AG09309 (cell line): ENCODE measurements around the gene NOL4L.
"Not testable (repeated sequence)": the region's sequence is repeated elsewhere in the genome, so short reads cannot be mapped to it uniquely, and the experiment has no call there.

Experiments used
- DNase-seq: peaks from one replicate; pipeline ENCODE4 v3.0.0-alpha.2; 2010; ENCODE audit warnings: low read depth
- H3K4me3 ChIP-seq: 2 replicates; pipeline ENCODE4 v1.5.1; 2011; ENCODE audit warnings: mild to moderate bottlenecking, low read depth, low read length, moderate library complexity; ENCODE audit not compliant: control insufficient read depth
- TF ChIP-seq, protein P1 (sequence below): IDR thresholded peaks from 2 replicates; pipeline ENCODE4 v1.5.1; 2011; ENCODE audit warnings: mild to moderate bottlenecking, low read depth, low read length, inconsistent platforms; ENCODE audit not compliant: insufficient read depth, control insufficient read depth; ENCODE audit errors: missing control alignments

Gene NOL4L

GRCh38 chr20:32416206-32416605 is 168.9 kb downstream of the NOL4L start:
- no peak for DNase-seq
- H3K4me3 ChIP-seq = no peak overlapping the region
- TF ChIP-seq, protein P1, sequence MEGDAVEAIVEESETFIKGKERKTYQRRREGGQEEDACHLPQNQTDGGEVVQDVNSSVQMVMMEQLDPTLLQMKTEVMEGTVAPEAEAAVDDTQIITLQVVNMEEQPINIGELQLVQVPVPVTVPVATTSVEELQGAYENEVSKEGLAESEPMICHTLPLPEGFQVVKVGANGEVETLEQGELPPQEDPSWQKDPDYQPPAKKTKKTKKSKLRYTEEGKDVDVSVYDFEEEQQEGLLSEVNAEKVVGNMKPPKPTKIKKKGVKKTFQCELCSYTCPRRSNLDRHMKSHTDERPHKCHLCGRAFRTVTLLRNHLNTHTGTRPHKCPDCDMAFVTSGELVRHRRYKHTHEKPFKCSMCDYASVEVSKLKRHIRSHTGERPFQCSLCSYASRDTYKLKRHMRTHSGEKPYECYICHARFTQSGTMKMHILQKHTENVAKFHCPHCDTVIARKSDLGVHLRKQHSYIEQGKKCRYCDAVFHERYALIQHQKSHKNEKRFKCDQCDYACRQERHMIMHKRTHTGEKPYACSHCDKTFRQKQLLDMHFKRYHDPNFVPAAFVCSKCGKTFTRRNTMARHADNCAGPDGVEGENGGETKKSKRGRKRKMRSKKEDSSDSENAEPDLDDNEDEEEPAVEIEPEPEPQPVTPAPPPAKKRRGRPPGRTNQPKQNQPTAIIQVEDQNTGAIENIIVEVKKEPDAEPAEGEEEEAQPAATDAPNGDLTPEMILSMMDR = no peak

GRCh38 chr20:32415494-32415893 is 169.6 kb downstream of the NOL4L start:
- no peak overlapping the region for H3K4me3 ChIP-seq
- TF ChIP-seq, protein P1 = no peak
- no peak for DNase-seq

- DNase-seq = no peak
- TF ChIP-seq, protein P1 = no peak
- H3K4me3 ChIP-seq = no peak overlapping the region
Observed at GRCh38 chr20:32411955-32412706, 173.0 kb downstream of the NOL4L start.

DNA sequence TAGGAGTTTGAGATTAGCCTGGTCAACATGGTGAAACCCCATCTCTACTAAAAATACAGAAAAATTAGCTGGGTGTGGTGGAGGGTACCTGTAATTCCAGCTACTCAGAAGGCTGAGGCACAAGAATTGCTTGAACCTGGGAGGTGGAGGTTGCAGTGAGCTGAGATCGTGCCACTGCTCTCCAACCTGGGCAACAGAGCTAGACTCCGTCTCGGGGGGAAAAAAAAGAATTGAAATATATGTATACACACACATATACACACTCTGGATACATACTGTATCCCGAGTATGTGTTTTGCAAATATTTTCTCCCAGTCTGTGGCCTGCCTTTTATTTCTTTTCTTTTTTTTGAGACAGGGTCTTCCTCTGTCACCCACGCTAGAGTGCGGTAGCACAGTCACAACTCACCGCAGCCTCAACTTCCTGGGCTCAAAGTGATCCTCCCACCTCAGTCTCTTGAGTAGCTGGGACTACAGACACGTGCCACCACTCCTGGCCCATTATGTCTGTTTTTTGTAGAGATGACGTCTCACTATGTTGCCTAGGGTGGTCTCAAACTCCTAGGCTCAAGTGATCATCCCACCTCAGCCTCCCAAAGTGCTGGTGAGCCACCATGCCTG is 177.9 kb downstream of the NOL4L start:
- DNase-seq, H3K4me3 ChIP-seq: not testable (repeated sequence)

GRCh38 chr20:32406701-32407100 is 178.4 kb downstream of the NOL4L start:
- no peak for DNase-seq
- H3K4me3 ChIP-seq = no peak overlapping the region
- TF ChIP-seq, protein P1 = no peak

GRCh38 chr20:32404017-32404416 is 181.1 kb downstream of the NOL4L start:
- DNase-seq = no peak
- H3K4me3 ChIP-seq = no peak overlapping the region
- TF ChIP-seq, protein P1 = no peak

- TF ChIP-seq, protein P1 = no peak
- no peak overlapping the region for H3K4me3 ChIP-seq
- no peak for DNase-seq
Observed at GRCh38 chr20:32400476-32400875, 184.7 kb downstream of the NOL4L start.
